Loucy (cell line): Measurements from ENCODE around the gene FOXJ3.

Experiments used
- H2AFZ ChIP-seq: fragments of 200-600 bp; sonication (generic); 2 replicates; pipeline ENCODE4 v1.6.0; 2016; ENCODE audit warnings: antibody characterized with exemption, mild to moderate bottlenecking, low read length, moderate library complexity
- H3F3A ChIP-seq: fragments of 200-600 bp; 2 replicates; pipeline ENCODE4 v1.6.0; 2016; ENCODE audit warnings: antibody characterized with exemption, low read depth, mild to moderate bottlenecking
- H3K27me3 ChIP-seq: fragments of 200-600 bp; sonication (generic); 2 replicates; pipeline ENCODE4 v1.6.1; 2014; ENCODE audit warnings: low read length, mild to moderate bottlenecking; ENCODE audit not compliant: insufficient read depth, poor library complexity, severe bottlenecking
- H3K36me3 ChIP-seq: fragments of 200-600 bp; sonication (generic); 2 replicates; pipeline ENCODE4 v1.6.1; 2016; ENCODE audit warnings: low read length; ENCODE audit not compliant: insufficient read depth
- H3K4me1 ChIP-seq: fragments of 200-600 bp; sonication (generic); 2 replicates; pipeline ENCODE4 v1.5.1; 2014; ENCODE audit warnings: low read length, mild to moderate bottlenecking; ENCODE audit not compliant: insufficient read depth, poor library complexity, severe bottlenecking
- H3K4me2 ChIP-seq: fragments of 200-600 bp; sonication (generic); 2 replicates; pipeline ENCODE4 v1.6.0; 2014; ENCODE audit warnings: antibody characterized with exemption, low read length, low read depth, mild to moderate bottlenecking; ENCODE audit not compliant: poor library complexity, severe bottlenecking
- H3K4me3 ChIP-seq: fragments of 200-600 bp; sonication (generic); 2 replicates; pipeline ENCODE4 v1.5.1; 2014; ENCODE audit warnings: low read length, mild to moderate bottlenecking, mixed read lengths; ENCODE audit not compliant: poor library complexity, severe bottlenecking
- H3K79me2 ChIP-seq: fragments of 200-600 bp; sonication (generic); 2 replicates; pipeline ENCODE4 v1.6.1; 2014; ENCODE audit warnings: low read length; ENCODE audit not compliant: insufficient read depth
- H3K9ac ChIP-seq: fragments of 200-600 bp; sonication (generic); 2 replicates; pipeline ENCODE4 v1.6.0; 2014; ENCODE audit warnings: mild to moderate bottlenecking, low read depth, low read length, moderate library complexity; ENCODE audit not compliant: poor library complexity, severe bottlenecking
- H3K9me2 ChIP-seq: fragments of 200-600 bp; sonication (generic); replicated peaks from 2 replicates; pipeline ENCODE4 v1.6.1; 2016; ENCODE audit warnings: low read depth, low read length, mixed read lengths
- H3K9me3 ChIP-seq: fragments of 200-600 bp; sonication (generic); 2 replicates; pipeline ENCODE4 v1.6.1; 2014; ENCODE audit warnings: mild to moderate bottlenecking, antibody characterized with exemption, low read length, low read depth; ENCODE audit not compliant: insufficient read depth
- H4K20me1 ChIP-seq: fragments of 200-600 bp; sonication (generic); 2 replicates; pipeline ENCODE4 v1.6.0; 2014; ENCODE audit warnings: antibody characterized with exemption, low read length, mild to moderate bottlenecking; ENCODE audit not compliant: insufficient read depth, poor library complexity, severe bottlenecking
- CTCF ChIP-seq: fragments of 200-600 bp; sonication (generic); conservative IDR thresholded peaks from 2 replicates; pipeline ENCODE4 v1.5.1; 2014; ENCODE audit warnings: mild to moderate bottlenecking, antibody characterized with exemption, low read length
- EZH2phosphoT487 ChIP-seq: fragments of 200-600 bp; IDR thresholded peaks from 2 replicates; pipeline ENCODE4 v1.6.1; 2018; ENCODE audit warnings: antibody characterized with exemption, mild to moderate bottlenecking, moderate library complexity, borderline replicate concordance

Gene FOXJ3

GRCh38 chr1:42295816-42296215 is 39.2 kb downstream of the FOXJ3 start:
- no peaks in the 10 kb centered on the region for H3F3A ChIP-seq
- no peak overlapping the region for H3K4me3 ChIP-seq
- no peaks in the 10 kb centered on the region for H3K4me1 ChIP-seq
- H3K27me3 ChIP-seq = no peaks in the 10 kb centered on the region
- H3K9me3 ChIP-seq = no peaks in the 10 kb centered on the region; the same call in 1 of the 2 replicates
- no peak overlapping the region for H2AFZ ChIP-seq
- peaks cover under 1% of the 10 kb centered on the region; the same call in 1 of the 2 replicates for H3K36me3 ChIP-seq
- H3K9ac ChIP-seq = no peak overlapping the region
- H3K79me2 ChIP-seq = peaks cover 74% of the 10 kb centered on the region
- no peak overlapping the region for H3K4me2 ChIP-seq
- H4K20me1 ChIP-seq = peaks cover 9% of the 10 kb centered on the region
- H3K9me2 ChIP-seq = no peaks in the 10 kb centered on the region
- TF ChIP-seq EZH2phosphoT487 = no peak
- TF ChIP-seq CTCF = no peak

- Histone ChIP-seq H3K4me1 (no peaks in the 10 kb centered on the region), H3K9me3 (no peaks in the 10 kb centered on the region), H3K4me2 (no peak overlapping the region), H3F3A (no peaks in the 10 kb centered on the region), H3K27me3 (no peaks in the 10 kb centered on the region), H2AFZ (no peak overlapping the region), H3K9me2 (no peaks in the 10 kb centered on the region), H4K20me1 (peaks cover 24% of the 10 kb centered on the region), H3K36me3 (peaks cover 5% of the 10 kb centered on the region), H3K9ac (no peak overlapping the region), H3K79me2 (peaks cover 82% of the 10 kb centered on the region), H3K4me3 (no peak overlapping the region)
- TF ChIP-seq EZH2phosphoT487 = no peak
- no peak for TF ChIP-seq CTCF
Measured at GRCh38 chr1:42290130-42290529, 44.9 kb downstream of the FOXJ3 start.

GRCh38 chr1:42288311-42288985 is 46.6 kb downstream of the FOXJ3 start:
- Histone ChIP-seq H3F3A (no peaks in the 10 kb centered on the region), H2AFZ (no peak overlapping the region), H3K9ac (no peak overlapping the region), H3K9me2 (no peaks in the 10 kb centered on the region), H3K4me1 (no peaks in the 10 kb centered on the region), H3K9me3 (no peaks in the 10 kb centered on the region), H3K4me3 (no peak overlapping the region), H3K79me2 (peaks cover 90% of the 10 kb centered on the region), H3K27me3 (no peaks in the 10 kb centered on the region), H3K4me2 (no peak overlapping the region), H3K36me3 (peaks cover 5% of the 10 kb centered on the region), H4K20me1 (peaks cover 24% of the 10 kb centered on the region)
- TF ChIP-seq EZH2phosphoT487 (no peak), CTCF (no peak)
